A549 (cell line): ENCODE data around the gene LRATD1.

Experiments
- BHLHE40 ChIP-seq: IDR thresholded peaks from 2 replicates; pipeline ENCODE4 v1.6.1; 2012; ENCODE audit warnings: low read depth, low read length, inconsistent platforms
- HEYL ChIP-seq: fragments of 250-450 bp; sonication (Bioruptor Pico); IDR thresholded peaks from 2 replicates; pipeline ENCODE4 v1.8.0; 2021; ENCODE audit warnings: mild to moderate bottlenecking, moderate library complexity
- KDM5A ChIP-seq: fragments of 200-600 bp; sonication (generic); IDR thresholded peaks from 2 replicates; pipeline ENCODE4 v1.6.1; 2016; ENCODE audit warnings: antibody characterized with exemption, mild to moderate bottlenecking
- MYC ChIP-seq: IDR thresholded peaks from 2 replicates; pipeline ENCODE4 v1.6.1; 2012; ENCODE audit warnings: mild to moderate bottlenecking, inconsistent platforms, low read length, improper control_type of control experiment, borderline replicate concordance
- NFE2L2 ChIP-seq: fragments of 150-350 bp; conservative IDR thresholded peaks from 2 replicates; pipeline ENCODE4 v1.6.1; 2014; ENCODE audit warnings: low read length
- NR3C1 ChIP-seq: fragments of >200 bp; sonication (Bioruptor Twin); formaldehyde crosslinking; IDR thresholded peaks from 3 replicates; pipeline ENCODE4 v1.6.1; 2017
- RAD21 ChIP-seq, 2 experiments: fragments of >200 bp in 1 of 2; sonication (Bioruptor Twin) in 1 of 2; formaldehyde crosslinking in 1 of 2; IDR thresholded peaks in 1 of 2; conservative IDR thresholded peaks in 1 of 2; 2 replicates in 1 of 2; 3 replicates in 1 of 2; pipeline ENCODE4 v1.6.1; 2012 to 2018; ENCODE audit warnings: inconsistent platforms in 1 of 2
- RFX5 ChIP-seq: fragments of 450-650 bp; IDR thresholded peaks from 2 replicates; pipeline ENCODE4 v1.7.1; 2014; ENCODE audit warnings: antibody characterized with exemption, mild to moderate bottlenecking, moderate library complexity
- SMC3 ChIP-seq: fragments of >200 bp; sonication (Bioruptor Twin); formaldehyde crosslinking; IDR thresholded peaks from 3 replicates; pipeline ENCODE4 v1.6.1; 2018; ENCODE audit warnings: inconsistent platforms
- SREBF2 ChIP-seq: fragments of 450-650 bp; IDR thresholded peaks from 2 replicates; pipeline ENCODE4 v1.6.1; 2014; ENCODE audit warnings: mild to moderate bottlenecking, moderate library complexity
- ZSCAN20 ChIP-seq: fragments of 250-450 bp; sonication (Bioruptor Pico); IDR thresholded peaks from 2 replicates; pipeline ENCODE4 v1.8.0; 2022; ENCODE audit warnings: mild to moderate bottlenecking, moderate library complexity
- TF ChIP-seq, protein P1 (sequence below): fragments of >200 bp; sonication (Bioruptor Twin); formaldehyde crosslinking; IDR thresholded peaks from 3 replicates; pipeline ENCODE4 v1.5.1; 2016
- TF ChIP-seq, protein P2 (sequence below): IDR thresholded peaks from 2 replicates; pipeline ENCODE4 v1.6.1; 2012

GRCh38 chr2:14619441-14619840, 13.1 kb upstream of the LRATD1 start:
- TF ChIP-seq NR3C1 (no peak), KDM5A (no peak), MYC (no peak), ZSCAN20 (CRISPR knock-in tag) (no peak), SREBF2 (no peak), RFX5 (no peak), HEYL (CRISPR knock-in tag) (no peak), RAD21 (conservative IDR thresholded peaks at IDR 0.05 in 1 of 2, IDR thresholded peaks at IDR 0.05 in 1 of 2) (no peak), SMC3 (no peak), BHLHE40 (no peak), NFE2L2 (no peak)
- TF ChIP-seq, protein P1, sequence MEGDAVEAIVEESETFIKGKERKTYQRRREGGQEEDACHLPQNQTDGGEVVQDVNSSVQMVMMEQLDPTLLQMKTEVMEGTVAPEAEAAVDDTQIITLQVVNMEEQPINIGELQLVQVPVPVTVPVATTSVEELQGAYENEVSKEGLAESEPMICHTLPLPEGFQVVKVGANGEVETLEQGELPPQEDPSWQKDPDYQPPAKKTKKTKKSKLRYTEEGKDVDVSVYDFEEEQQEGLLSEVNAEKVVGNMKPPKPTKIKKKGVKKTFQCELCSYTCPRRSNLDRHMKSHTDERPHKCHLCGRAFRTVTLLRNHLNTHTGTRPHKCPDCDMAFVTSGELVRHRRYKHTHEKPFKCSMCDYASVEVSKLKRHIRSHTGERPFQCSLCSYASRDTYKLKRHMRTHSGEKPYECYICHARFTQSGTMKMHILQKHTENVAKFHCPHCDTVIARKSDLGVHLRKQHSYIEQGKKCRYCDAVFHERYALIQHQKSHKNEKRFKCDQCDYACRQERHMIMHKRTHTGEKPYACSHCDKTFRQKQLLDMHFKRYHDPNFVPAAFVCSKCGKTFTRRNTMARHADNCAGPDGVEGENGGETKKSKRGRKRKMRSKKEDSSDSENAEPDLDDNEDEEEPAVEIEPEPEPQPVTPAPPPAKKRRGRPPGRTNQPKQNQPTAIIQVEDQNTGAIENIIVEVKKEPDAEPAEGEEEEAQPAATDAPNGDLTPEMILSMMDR: no peak
- TF ChIP-seq, protein P2, sequence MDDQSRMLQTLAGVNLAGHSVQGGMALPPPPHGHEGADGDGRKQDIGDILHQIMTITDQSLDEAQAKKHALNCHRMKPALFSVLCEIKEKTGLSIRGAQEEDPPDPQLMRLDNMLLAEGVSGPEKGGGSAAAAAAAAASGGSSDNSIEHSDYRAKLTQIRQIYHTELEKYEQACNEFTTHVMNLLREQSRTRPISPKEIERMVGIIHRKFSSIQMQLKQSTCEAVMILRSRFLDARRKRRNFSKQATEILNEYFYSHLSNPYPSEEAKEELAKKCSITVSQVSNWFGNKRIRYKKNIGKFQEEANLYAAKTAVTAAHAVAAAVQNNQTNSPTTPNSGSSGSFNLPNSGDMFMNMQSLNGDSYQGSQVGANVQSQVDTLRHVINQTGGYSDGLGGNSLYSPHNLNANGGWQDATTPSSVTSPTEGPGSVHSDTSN: no peak
